ENCODE data around the gene DDX56.
"Not testable (repeated sequence)": the region's sequence is repeated elsewhere in the genome, so short reads cannot be mapped to it uniquely, and the experiment has no call there.

The DDX56 gene, protein sequence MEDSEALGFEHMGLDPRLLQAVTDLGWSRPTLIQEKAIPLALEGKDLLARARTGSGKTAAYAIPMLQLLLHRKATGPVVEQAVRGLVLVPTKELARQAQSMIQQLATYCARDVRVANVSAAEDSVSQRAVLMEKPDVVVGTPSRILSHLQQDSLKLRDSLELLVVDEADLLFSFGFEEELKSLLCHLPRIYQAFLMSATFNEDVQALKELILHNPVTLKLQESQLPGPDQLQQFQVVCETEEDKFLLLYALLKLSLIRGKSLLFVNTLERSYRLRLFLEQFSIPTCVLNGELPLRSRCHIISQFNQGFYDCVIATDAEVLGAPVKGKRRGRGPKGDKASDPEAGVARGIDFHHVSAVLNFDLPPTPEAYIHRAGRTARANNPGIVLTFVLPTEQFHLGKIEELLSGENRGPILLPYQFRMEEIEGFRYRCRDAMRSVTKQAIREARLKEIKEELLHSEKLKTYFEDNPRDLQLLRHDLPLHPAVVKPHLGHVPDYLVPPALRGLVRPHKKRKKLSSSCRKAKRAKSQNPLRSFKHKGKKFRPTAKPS

DNA sequence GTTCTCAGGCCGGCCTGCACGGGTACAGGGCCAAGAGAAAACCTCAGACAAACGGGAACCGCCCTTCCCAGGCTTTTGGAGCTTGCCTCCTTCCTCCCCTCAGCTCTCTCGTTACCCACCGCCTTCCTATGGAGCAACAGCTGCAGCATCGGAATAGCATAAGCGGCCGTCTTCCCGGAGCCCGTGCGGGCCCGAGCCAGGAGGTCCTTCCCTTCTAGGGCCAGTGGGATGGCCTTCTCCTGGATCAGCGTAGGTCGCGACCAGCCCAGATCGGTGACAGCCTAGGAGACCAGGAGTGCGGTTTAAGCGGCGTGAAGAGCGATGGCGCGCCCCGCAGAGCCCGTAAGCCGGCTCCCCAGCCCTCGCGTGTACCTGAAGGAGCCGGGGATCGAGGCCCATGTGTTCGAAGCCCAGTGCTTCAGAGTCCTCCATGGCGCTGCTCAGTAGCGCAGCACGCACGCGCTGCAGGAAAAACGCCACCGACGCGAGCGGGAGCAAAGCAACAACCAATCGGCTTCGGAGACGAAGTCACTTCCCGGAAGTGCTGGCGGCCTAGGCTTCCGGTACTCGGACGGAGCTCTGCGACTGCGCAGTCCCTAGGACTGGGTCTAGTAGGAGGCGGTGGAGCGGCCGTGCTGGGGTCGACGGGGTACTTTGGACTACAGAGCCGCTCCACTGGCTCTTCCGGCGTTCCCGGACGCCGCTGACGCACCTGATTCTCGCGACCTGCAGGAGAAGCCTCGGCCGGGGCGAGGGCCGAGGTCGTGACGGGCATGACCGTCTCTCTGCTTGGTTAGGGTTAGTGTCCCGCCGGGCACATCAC lies at the start of gene DDX56:
DDX56 (minus strand) TSS at position 445 of the 823 bp plus-strand sequence; CDS start at position 432, 13 bp downstream.
- DNase-seq: peak; percentile 98

DNA sequence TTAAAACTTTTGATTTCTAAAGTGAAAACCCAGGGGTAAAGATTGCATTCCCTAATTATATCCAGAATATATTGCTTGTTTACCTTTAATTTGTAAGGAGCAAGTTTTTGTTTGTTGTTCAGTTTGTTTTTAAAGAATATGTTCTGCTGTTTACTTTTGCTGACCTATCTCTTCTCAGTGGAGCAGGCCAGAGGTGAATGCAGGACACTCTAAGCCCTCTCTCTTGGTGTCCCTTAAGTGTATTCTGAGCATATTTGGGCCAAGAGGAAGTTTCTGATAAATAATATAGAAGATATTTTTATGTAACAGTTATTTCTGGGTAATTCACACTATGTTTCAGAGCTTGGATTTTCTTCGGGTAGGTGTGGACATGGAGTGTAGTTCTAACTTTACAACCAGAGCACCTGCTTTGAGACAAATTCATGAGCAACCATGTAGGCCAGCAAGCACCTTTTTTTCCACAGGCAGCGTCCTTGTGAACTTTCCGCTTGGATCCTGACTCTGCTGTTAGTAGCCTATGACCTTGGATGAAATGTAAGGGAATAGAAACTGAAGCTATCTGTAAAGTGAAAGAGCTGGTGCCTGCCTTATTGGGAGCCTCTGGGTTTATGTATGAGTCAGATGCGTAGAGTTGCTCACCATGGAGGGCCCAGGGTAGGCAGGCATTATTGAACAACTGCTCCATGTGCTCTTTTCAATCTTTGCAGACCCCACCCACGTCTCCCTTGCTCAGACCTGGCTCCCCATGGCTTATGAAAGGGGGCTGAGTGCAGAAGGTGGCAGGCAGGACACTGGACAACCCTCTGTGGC lies 48.8 kb upstream of the DDX56 start:
- no peak for DNase-seq

DNA sequence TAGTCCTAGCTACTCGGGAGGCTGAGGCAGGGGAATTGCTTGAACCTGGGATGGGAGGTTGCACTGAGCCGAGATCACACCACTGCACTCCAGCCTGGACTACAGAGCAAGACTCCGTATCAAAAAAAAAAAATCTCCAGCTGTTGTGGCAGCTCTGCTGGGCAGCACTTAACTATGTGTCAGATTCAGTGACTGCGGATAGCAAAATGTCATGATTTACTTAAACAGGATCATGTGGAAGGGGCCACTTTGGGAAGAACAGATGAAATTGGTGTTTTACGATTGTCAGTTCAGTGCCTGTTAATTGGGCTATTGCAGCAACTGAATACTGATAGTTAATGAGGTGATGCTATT lies 48.0 kb upstream of the DDX56 start:
- DNase-seq: no peak

DNA sequence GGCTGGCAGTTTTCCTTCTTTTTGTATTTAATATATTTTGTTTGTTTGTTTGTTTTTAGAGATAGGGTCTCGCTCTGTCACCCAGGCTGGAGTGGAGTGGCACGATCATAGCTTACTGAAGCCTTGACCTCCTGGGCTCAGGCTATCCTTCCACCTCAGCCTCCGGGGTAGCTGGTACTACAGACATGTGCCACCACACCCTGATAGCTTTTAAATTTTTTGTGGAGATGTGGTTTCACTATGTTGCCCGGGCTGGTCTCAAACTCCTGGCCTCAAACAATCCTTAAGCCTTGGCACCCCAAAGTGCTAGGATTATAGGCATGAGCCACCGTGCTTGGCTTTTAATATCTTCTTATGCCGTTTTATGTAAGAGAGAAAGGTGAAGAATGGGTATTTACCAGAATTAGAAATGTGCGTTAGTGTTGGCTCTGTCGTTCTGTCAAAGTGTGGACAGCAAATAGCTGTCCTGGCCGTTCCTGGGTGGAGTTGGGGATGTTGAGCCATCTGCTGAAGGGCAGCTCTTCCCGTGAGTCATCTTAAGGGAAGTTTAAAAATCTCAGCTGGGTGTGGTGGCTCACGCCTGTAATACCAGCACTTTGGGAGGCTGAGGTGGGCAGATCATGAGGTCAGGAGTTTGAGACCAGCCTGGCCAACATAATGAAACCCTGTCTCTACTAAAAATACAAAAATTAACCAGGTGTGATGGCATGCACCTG lies 47.5 kb upstream of the DDX56 start:
- DNase-seq: no peak

DNA sequence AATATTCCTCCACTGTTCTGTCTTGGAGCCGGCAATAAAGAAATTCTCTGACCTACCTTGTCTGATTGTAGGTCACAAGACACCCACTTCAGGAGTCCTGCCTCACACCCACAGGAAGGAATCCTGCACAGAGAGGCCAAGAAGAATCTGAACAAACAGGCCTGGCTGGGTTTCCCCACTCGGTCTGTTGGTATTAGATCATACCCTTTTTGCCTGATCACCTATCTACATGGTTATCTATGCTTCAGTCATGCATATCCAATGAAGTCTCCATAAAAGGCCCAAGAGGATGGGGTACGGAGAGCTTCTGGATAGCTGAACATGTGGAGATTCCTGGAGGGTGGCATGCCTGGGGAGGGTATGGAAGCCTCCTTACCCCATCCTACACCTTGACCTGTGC lies 45.0 kb upstream of the DDX56 start:
- no peak for DNase-seq

DNA sequence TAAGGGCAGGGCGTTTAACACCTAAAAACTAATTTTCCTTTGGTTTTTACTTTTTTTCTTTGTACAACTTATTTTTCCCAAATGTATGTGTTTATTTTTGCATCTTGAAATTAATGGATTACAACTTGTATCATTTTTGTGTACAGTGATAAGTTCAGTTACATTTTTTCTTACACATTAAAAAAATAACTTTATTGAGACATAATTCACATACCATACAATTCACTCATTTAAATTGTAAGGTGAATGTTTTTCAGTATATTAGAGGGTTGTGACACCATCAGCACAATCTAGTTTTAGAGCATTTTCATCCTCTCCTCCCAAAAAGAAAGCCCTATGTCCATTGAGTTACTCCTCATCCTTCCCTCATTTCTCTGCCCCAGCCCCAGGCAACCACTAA lies 44.3 kb upstream of the DDX56 start:
- DNase-seq: no peak

DNA sequence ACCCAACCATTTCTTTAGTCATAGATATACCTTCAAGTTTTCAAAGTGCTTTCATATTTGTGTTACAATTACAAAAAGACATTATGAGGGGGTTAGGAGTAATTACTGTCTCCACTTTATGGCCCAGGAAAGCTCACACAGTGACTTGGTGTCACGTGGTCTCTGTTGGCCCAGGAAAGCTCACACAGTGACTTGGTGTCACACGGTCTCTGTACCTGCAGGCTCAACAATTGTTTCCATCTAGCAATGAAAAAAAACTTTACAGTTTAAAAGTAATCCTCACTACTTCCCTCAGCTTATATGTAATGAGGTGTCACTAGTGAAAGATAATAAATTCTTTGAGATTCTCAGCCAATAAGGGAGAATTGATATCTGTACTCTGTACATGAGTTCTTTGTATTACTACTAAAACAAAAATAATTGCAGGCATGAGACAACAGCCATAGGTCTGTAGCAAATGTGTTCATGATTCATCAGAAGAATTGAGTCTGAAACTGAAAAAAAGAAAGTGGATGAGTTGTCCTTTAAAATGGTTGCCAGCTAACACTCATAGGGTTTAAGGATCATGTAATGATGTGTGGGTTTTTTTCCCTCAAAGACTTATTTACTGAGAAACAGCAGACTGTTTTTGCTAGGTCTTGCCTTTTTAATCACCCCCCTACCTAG lies 43.6 kb upstream of the DDX56 start:
- DNase-seq: no peak

DNA sequence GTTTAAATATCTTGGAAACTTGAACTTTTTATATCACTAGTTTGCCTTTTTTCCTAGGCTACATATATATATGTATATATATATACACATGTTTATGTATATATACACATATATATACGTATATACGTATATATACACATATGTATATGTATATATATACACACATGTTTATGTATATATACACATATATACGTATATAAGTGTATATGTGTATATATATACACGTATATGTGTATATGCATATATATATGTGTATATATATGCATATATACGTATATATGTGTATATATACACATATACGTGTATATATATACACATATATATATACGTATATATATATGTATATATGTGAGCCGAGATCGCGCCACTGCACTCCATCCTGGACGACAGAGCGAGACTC lies 42.8 kb upstream of the DDX56 start:
- no peak for DNase-seq

DNA sequence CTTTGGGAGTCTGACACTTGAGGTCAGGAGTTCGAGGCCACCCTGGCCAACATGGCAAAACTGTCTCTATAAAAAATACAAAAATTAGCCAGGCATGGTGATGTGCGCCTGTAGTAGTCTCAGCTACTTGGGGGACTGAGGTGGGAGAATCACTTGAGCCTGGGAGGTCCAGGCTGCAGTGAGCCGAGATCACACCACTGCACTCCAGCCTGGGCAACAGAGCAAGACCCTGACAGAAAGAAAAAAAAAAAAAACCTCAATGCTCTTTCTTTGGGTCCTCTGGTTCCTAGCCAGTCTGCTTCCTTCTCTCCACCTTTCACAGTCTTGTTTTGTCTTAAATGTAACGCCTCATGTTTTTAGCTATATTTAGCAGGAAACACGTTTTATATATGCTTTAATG lies 42.1 kb upstream of the DDX56 start:
- DNase-seq: no peak

DNA sequence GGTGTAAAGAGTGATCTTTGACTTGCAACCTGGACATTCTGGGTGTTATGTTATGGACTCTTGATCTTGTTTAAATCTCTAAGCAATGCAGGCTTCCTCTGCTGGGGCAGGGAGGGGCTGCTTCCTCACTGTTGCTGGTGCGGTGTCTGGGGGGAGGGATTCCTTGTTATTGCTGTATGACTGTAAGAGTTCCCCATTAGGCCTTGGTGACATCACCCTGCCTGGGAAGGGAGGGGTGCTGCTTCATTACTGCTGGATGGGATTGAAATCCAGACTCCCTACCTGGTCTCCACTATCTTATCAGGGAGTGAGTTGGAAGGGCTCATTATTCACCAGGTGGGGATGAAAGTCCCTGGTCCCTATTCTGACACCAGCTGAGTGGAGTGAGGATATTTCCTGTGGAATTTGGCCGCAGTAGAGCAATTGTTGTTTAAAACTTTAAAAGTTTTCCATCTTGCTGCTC lies 41.5 kb upstream of the DDX56 start:
- DNase-seq: no peak

DNA sequence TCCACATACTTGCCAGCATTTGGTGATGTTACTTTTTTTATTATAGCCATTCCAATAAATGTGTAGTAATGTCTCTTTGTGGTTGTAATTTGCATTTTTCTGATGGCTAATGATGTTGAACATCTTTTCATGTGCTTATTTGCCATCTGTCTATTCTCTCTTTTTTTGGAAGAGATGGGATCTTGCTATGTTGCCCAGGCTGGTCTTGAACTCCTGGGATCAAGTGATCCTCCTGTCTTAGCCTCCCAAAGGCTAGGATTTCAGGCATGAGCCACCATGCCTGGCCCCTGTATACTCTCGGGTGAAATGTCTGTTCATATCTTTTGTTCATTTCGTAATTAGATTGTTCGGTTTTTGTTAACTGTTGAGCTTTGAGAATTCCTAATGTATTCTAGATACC lies 36.1 kb upstream of the DDX56 start:
- DNase-seq: no peak

DNA sequence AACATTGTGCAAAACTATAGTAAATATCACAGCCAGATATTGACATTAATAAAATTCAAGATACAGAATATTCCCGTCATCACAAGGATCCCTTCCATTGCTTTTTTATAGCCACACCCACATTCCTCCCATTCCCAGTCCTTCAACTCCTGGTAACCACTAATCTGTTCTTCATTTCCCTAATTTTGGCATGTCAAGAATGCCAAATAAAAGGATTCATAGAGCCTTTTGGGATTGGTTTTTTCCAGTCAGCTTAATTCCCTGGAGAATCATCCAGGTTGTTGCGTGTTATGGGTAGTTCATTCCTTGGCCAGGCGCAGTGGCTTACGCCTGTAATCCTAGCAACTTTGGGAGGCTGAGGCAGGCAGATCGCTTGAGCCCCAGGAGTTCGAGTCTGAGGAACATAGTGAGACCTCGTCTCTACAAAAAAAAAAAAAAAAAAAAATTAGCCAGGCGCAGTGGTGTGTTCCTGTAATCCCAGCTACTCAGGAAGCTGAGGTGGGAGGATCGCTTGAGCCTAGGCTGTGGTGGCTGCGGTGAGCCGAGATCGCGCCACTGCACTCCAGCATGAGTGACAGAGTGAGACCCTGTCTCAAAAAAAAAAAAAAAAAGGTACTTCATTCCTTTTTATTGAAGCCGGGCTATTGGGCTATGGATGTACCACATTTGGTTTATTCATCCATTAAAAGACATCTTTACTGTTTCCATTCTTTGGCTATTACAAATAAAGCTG lies 35.4 kb upstream of the DDX56 start:
- no peak for DNase-seq

DNA sequence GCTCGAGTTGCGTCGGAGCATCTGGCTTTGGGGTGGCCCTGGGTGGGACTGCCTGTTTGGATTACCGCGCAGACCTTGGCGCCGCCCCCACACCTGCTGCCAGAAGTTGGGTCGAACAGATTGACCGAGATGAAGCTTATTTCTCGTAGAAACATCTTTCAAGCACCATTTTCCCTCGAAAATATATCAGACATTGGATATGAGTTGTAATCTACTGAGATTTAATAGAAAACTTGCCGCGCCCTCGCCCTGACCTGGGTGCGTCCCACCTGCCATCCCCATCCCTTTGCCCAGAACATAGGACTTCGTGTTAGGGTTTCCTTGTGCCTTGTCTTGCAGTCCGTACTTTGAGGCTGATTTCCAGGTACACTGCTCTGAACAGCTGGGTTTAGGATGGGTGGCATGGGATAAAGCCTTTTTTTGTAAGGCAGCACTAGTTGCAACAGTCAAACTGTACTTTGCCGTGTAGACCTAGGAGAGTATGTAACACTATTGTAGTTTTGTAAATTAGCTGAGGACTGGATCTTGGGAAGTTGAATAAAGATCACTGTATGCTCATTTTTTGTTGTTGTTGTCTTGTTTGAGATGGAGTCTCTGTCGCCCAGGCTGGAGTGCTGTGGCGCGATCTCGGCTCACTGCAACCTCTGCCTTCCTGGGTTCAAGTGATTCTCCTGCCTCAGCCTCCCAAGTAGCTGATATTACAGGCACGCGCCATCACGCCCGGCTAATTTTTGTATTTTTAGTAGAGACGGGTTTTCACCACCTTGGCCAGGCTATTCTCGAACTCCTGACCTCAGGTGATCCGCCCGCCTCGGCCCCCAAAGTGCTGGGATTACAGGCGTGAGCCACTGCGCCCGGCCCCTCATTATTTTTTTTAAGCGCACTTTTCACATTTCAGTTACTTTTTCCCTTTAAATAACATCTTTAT lies 33.7 kb upstream of the DDX56 start:
- no peak for DNase-seq

DNA sequence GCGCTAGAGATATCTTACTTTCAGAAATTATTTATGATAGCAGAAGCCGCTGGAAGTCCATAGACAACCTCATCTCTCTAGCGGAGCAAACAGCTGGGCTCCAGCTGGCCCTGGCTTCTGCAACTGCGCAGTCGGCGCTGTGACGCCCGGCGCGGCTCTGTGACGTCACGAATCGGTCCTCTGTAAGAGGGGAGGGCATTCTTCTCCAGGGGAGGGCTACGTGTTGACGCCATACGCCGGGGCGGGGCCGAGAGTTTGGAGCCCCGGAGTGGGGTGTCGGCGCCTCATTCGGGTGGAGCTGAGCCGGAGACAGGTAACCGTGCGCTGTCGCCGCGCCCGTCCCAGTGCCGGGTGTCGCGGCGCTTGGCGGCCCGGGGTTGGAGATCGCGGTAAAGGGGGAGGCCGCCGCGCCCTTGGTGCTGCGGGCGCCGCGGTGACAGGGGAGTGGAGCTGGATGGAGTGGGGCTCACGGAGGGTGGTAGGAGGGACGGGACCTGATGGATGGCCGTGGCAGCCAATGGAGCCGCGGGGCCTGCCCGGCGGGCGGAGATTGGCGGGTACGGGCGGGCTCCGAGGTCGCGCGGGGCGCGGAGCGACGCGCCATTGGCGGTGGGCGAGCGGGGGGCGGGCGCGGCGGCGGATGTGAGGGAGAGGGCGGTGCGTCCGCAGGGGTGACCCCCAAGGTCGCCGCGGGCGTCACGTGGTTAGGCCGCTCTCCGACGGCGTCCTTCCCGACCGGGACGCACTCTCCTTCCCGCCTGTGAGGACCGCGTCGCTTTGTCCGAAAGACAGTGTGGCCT lies 32.8 kb upstream of the DDX56 start, which contains the start of gene OGDH:
OGDH (plus strand) TSS at position 287 of the 800 bp plus-strand sequence. CDS start 17,717 bp downstream, outside the sequence.
- peak; percentile 98 for DNase-seq

DNA sequence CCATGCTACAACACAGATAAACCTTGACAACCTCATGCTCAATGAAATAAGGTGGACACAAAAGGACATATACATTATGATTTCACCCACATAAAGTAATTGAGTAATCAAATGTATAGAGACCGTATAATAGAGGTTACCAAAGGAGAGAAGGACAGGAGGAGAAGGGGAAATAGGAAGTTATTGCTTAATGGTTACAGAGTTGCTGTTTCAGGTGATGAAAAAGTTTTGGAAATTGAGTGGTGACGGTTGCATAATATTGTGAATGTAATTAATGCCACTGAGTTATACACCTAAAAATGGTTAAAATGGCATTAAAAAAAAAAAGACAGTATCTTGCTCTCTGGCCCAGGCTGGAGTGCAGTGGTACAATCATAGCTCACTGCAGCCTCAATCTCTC lies 31.2 kb upstream of the DDX56 start:
- DNase-seq: no peak

DNA sequence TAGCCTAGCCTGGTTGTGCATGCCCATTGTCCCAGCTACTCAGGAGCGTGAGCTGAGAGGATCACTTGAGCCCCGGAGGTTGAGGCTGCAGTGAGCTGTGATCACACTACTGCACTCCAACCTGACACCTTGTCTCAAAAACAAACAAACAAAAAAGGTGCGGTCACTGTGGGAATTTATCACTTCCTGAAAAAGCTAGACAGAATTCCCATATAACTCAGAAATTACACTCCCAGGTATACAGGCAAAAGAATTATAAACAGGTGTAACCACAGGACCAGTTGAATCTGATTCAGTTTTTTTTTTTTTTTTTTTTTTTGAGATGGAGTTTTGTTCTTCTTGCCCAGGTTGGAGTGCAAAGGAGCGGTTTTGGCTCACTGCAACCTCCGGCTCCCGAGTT lies 29.5 kb upstream of the DDX56 start:
- DNase-seq: no peak

DNA sequence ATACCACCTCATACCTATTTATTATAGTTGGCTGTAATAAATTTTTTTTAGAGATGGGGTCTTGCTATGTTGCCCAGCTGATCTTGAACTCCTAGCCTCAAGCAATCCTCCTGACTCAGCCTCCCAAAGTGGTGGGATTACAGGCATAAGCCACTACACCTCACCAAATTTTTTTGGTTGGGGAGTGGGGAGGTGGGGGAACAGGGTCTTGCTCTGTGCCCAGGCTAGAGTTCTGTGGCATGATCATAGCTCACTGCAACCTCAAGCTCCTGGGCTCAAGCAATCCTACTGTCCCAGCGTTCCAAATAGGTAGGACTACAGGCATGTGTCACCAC lies 28.8 kb upstream of the DDX56 start:
- no peak for DNase-seq

DNA sequence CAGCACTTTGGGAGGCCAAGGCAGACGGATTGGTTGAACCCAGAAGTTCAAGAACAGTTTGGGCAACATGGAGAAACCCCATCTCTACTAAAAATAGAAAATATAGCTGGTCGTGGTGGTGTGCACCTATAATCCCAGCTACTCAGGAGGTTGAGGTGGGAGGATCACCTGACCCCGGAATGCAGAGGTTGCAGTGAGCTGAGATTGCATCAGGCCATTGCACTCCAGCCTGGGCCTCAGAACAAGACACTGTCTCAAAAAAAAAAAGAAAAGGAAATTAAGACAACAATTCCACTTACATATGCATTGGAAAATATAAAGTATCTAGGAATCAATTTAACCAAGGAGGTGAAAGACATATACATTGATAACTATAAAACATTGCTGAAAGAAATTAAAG lies 25.5 kb upstream of the DDX56 start:
- DNase-seq: no peak

DNA sequence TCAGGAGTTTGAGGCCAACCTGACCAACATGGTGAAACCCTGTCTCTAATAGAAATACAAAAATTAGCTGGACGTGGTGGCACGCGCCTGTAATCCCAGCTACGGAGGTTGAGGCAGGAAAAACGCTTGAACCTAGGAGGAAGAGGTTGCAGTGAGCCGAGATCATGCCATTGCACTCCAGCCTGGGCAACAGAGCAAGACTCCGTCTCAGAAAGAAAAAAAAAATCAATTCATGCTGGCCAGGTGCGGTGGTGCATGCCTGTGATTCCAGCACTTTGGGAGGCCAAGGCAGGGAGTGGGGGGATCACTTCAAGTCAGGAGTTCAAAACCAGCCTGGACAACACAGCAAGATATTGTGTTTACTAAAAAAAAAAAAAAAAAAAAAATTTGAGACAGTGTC lies 23.5 kb upstream of the DDX56 start:
- DNase-seq: not testable (repeated sequence)
